HEK293T (cell line): ENCODE measurements around the gene HLA-DQB2.

Experiments used
- BHLHE40 ChIP-seq: fragments of 450-650 bp; IDR thresholded peaks from 2 replicates; pipeline ENCODE4 v1.6.1; 2016; ENCODE audit warnings: mild to moderate bottlenecking, moderate library complexity, borderline replicate concordance
- ELF4 ChIP-seq: fragments of 450-650 bp; IDR thresholded peaks from 2 replicates; pipeline ENCODE4 v1.6.1; 2017; ENCODE audit warnings: antibody characterized with exemption
- FOXM1 ChIP-seq: fragments of 450-650 bp; IDR thresholded peaks from 2 replicates; pipeline ENCODE4 v1.6.1; 2017; ENCODE audit warnings: mild to moderate bottlenecking, borderline replicate concordance
- PKNOX1 ChIP-seq: fragments of 450-650 bp; IDR thresholded peaks from 2 replicates; pipeline ENCODE4 v1.6.1; 2016
- SP1 ChIP-seq: fragments of 450-650 bp; IDR thresholded peaks from 2 replicates; pipeline ENCODE4 v1.6.1; 2017
- TARDBP ChIP-seq: fragments of 450-650 bp; IDR thresholded peaks from 2 replicates; pipeline ENCODE4 v1.6.1; 2016

DNA sequence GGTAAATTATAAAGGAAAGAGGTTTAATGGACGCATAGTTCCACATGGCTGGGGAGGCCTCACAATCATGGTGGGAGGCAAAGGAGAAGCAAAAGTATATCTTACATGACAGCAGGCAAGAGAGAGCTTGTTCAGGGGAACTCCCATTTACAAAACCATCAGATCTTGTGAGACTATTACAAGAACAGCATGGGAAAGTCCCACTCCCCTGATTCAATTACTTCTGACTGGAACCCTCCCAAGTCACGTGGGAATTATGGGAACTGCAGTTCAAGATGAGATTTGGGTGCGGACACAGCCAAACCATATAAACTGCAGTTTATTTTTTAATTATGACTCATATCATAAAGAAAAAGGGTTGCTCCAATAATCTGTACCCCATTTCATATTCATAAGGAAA lies 44.5 kb downstream of the HLA-DQB2 start:
- TF ChIP-seq TARDBP = no peak
- TF ChIP-seq SP1 = no peak
- TF ChIP-seq ELF4 = no peak
- no peak for TF ChIP-seq FOXM1
- no peak for TF ChIP-seq PKNOX1
- no peak for TF ChIP-seq BHLHE40
